ENCODE data around the gene CRACR2B. TPM values are rescaled to one million over a fixed set of nuclear protein-coding genes. Genes with fewer than 3 reads are reported as not detected.

Gene CRACR2B
- total RNA-seq, 6 donors from 2014 or later: 29.0 to 157 (median 41.4) TPM

DNA sequence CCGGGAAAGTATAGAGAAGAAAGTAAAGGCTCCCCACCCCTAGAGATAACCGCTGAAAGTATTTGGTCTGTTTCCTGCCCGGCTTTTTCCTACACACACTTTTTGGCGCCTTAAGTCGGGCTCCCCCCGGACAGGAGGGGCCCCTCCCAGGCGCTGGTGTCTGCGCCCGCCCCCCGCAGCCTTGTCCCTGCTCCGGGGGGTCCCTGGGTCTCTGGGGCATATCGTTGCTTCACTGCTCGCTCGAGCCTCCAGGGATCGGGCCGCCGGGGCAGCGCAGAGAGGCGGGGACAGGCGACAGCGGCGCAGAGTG is 928 bp upstream of the CRACR2B start:
- H3K4me1 ChIP-seq: peaks cover 73 to 93% (median 76%) of the 10 kb centered on the region in 4 donors
- TF ChIP-seq POLR2AphosphoS5 (IDR thresholded peaks at IDR 0.05) (no peak), EP300 (IDR thresholded peaks at IDR 0.05) (no peak), POLR2A (IDR thresholded peaks at IDR 0.05) (no peak)
- TF ChIP-seq, protein P1, sequence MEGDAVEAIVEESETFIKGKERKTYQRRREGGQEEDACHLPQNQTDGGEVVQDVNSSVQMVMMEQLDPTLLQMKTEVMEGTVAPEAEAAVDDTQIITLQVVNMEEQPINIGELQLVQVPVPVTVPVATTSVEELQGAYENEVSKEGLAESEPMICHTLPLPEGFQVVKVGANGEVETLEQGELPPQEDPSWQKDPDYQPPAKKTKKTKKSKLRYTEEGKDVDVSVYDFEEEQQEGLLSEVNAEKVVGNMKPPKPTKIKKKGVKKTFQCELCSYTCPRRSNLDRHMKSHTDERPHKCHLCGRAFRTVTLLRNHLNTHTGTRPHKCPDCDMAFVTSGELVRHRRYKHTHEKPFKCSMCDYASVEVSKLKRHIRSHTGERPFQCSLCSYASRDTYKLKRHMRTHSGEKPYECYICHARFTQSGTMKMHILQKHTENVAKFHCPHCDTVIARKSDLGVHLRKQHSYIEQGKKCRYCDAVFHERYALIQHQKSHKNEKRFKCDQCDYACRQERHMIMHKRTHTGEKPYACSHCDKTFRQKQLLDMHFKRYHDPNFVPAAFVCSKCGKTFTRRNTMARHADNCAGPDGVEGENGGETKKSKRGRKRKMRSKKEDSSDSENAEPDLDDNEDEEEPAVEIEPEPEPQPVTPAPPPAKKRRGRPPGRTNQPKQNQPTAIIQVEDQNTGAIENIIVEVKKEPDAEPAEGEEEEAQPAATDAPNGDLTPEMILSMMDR (IDR thresholded peaks at IDR 0.05): no peak

DNA sequence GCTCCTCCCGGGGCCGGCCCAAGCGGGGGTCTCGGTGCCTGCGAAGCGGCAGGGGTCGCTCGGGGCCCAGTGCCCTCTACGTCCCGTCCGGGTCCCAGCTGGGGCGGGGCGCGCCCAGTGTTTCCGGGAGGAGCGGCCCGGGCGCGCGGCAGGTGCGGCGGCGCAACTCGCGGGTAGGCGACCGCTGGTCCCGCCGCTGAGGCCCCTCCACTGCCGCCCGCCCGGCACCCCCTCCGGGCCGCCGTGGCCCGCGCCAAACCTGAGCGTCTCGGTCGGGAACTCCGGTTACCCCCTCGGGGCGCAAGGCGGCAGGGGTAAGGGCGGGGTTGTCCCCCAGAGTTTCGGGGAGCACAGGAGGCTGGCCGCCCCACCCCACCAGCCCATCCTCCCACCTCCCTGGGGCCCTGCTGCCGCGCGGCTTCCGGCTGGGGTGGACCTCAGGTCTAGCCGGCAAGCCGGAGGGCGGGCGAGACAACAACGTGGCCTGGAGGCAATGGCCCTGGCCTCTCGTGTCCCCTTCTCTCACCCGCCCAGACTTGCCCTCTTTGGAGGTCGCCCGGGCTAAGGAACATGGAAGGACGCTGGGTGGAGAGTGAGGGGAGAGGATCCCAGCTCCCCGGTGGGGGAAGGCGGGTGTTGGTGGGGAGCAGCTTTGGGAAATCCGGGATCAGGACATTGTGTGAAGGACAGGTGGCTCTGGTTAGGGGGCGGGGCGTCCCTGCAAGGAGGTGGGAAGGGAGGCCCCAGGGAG is 398 bp upstream of the CRACR2B start:
- TF ChIP-seq EP300 (IDR thresholded peaks at IDR 0.05): no peak
- TF ChIP-seq, protein P1 (IDR thresholded peaks at IDR 0.05): peak in 1 of 6 experiments; percentile 11
- peak in 1 of 4 donors; percentile 46 for TF ChIP-seq POLR2A (IDR thresholded peaks at IDR 0.05)
- TF ChIP-seq POLR2AphosphoS5 (IDR thresholded peaks at IDR 0.05): peak in 1 of 2 donors; percentile 20
- Histone ChIP-seq H3K4me1 (peaks cover 75 to 93% (median 76%) of the 10 kb centered on the region in 4 donors), H3K36me3 (peaks cover 20 to 33% (median 27%) of the 10 kb centered on the region in 4 donors), H3K27ac (peak overlapping the region; percentile 77 to 92 (median 84)), H3K9me3 (no peaks in the 10 kb centered on the region), H3K4me3 (peak overlapping the region; percentile 22 to 61 (median 57)), H3K27me3 (peaks cover 0 to 4% (median 0%) of the 10 kb centered on the region in 4 donors)
- DNase-seq (peak; percentile 82 to 91), ATAC-seq (ENCODE audit: low FRiP score in 2 of 2) (peak in 1 of 2 donors; percentile 1)
- 6 to 21% methylated on average over 13 to 31 of the region's 66 CpGs for WGBS, 2 donors

More for the DNA sequence above, 928 bp upstream of the CRACR2B start:
- Histone ChIP-seq H3K9me3 (no peaks in the 10 kb centered on the region), H3K36me3 (peaks cover 20 to 38% (median 29%) of the 10 kb centered on the region in 4 donors), H3K4me3 (peak overlapping the region; percentile 22 to 61 (median 57)), H3K27ac (peak overlapping the region; percentile 77 to 92 (median 84)), H3K27me3 (peaks cover 0 to 4% (median 0%) of the 10 kb centered on the region in 4 donors)
- ATAC-seq (ENCODE audit: low FRiP score in 2 of 2) (no peak), DNase-seq (no peak)
- 0 to 2% methylated on average over 10 to 13 of the region's 22 CpGs for WGBS, 2 donors

DNA sequence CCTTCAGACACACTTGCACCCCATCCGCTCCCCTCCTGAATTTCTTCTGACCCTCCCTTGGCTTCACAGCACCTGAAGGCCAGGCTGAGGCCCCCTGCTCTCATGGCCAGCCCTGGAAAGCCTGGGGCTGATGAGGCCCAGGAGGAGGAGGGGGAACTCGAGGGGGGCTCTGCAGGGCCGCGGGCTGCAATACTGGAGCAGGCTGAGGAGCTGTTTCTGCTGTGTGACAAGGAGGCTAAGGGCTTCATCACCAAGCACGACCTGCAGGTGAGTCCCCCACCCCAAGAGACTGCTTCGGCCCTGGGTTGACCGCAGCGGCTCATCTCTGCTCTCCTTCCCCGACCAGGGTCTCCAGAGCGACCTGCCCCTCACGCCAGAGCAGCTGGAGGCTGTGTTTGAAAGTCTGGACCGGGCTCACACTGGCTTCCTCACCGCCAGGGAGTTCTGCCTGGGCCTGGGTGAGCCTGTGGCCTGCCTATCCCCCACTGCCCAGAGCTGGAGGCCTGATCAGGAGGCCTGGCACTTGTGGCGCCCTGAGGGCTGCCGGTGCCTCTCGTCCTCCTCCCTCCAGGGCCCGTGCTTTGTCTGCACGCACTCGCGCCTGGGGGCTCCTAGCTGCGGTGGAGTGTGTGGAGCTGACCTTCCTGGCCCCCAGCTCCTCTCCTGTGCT is 922 bp downstream of the CRACR2B start:
- no peak for TF ChIP-seq POLR2A (IDR thresholded peaks at IDR 0.05)
- TF ChIP-seq POLR2AphosphoS5 (IDR thresholded peaks at IDR 0.05): no peak
- TF ChIP-seq, protein P1 (IDR thresholded peaks at IDR 0.05): no peak
- no peak for TF ChIP-seq EP300 (IDR thresholded peaks at IDR 0.05)
- Histone ChIP-seq H3K36me3 (peaks cover 14 to 20% (median 19%) of the 10 kb centered on the region in 4 donors), H3K27ac (peak overlapping the region; percentile 48 to 92 (median 84)), H3K27me3 (peaks cover 0 to 4% (median 0%) of the 10 kb centered on the region in 4 donors), H3K4me3 (peak overlapping the region in 2 of 4 donors; percentile 45 to 46), H3K4me1 (peaks cover 78 to 90% (median 80%) of the 10 kb centered on the region in 4 donors), H3K9me3 (no peaks in the 10 kb centered on the region)
- DNase-seq (peak in 1 of 2 donors; percentile 75), ATAC-seq (ENCODE audit: low FRiP score in 2 of 2) (no peak)
- WGBS, 2 donors: 54 to 79% methylated on average over 9 to 21 of the region's 21 CpGs

DNA sequence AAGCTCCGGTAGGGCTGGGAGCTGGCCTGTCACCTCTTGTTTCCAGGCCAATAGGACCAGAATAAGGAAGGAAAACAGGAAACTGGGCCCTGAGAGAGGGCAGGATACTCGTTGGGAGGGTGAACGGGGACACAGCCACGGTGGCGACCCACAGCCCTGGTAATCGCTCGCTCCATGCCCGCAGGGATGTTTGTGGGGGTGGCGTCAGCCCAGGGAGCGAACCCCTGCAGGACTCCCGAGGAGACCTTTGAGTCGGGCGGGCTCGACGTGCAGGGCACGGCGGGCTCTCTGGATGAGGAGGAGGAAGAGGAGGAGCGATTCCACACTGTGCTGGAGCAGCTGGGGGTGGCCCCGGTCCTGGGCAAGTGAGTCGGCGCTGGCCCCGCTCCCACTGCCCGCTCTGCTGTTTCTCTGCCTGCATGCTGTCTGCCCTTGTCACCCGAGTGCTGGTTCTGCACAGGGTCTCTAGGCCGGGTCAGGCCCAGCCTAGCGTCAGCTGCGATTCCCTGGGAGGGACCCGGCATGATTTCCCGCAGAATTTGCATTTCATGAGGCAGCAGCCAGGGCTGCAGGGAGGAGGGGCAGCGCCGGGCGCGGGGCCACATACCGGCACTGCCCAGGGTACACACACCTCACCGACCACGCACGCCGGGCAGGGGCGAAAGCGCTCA is 1.6 kb downstream of the CRACR2B start:
- H3K36me3 ChIP-seq: peaks cover 7 to 13% (median 12%) of the 10 kb centered on the region in 4 donors
- H3K9me3 ChIP-seq: no peaks in the 10 kb centered on the region
- peak overlapping the region; percentile 48 to 92 (median 84) for H3K27ac ChIP-seq
- H3K4me1 ChIP-seq: peaks cover 84 to 96% (median 87%) of the 10 kb centered on the region in 4 donors
- peak overlapping the region in 3 of 4 donors; percentile 39 to 46 (median 45) for H3K4me3 ChIP-seq
- TF ChIP-seq POLR2A (IDR thresholded peaks at IDR 0.05) (peak in 1 of 4 donors; percentile 41), POLR2AphosphoS5 (IDR thresholded peaks at IDR 0.05) (no peak), EP300 (IDR thresholded peaks at IDR 0.05) (no peak)
- DNase-seq: peak in 1 of 2 donors; percentile 89
- 0 to 11% methylated on average over 2 to 37 of the region's 40 CpGs for WGBS, 2 donors
- H3K27me3 ChIP-seq: peaks cover 0 to 4% (median 0%) of the 10 kb centered on the region in 4 donors
- ATAC-seq (ENCODE audit: low FRiP score in 2 of 2): peak; percentile 9 to 23

Data from upper lobe of left lung (tissue), 6 donors.